GM21528 (cell line): ENCODE data around the gene MEGF6.
"Not testable (repeated sequence)": the region's sequence is repeated elsewhere in the genome, so short reads cannot be mapped to it uniquely, and the experiment has no call there.

Experiments
- ATAC-seq: cut with Tn5 transposase; IDR thresholded peaks from one replicate; pipeline ENCODE4 v1.9.1; 2021; ENCODE audit warnings: mild to moderate bottlenecking, moderate library complexity; ENCODE audit not compliant: unreplicated experiment, low FRiP score

The MEGF6 gene

GRCh38 chr1:3577711-3578432, 33.4 kb downstream of the MEGF6 start:
- ATAC-seq, result no peak

- ATAC-seq, result no peak
Measured at GRCh38 chr1:3577300-3577699, 34.0 kb downstream of the MEGF6 start.

- no peak for ATAC-seq
Measured at GRCh38 chr1:3575993-3576392, 35.3 kb downstream of the MEGF6 start.

GRCh38 chr1:3575515-3575914, 35.8 kb downstream of the MEGF6 start:
- not testable (repeated sequence) for ATAC-seq

GRCh38 chr1:3573500-3573899, 37.8 kb downstream of the MEGF6 start:
- ATAC-seq, result no peak

GRCh38 chr1:3572638-3573037, 38.7 kb downstream of the MEGF6 start:
- not testable (repeated sequence) for ATAC-seq

- no peak for ATAC-seq
Measured at GRCh38 chr1:3571263-3571662, 40.0 kb downstream of the MEGF6 start.

GRCh38 chr1:3570066-3570986, 41.0 kb downstream of the MEGF6 start:
- no peak for ATAC-seq

GRCh38 chr1:3569436-3569835, 41.9 kb downstream of the MEGF6 start:
- no peak for ATAC-seq

- ATAC-seq, result no peak
Measured at GRCh38 chr1:3568815-3569435, 42.4 kb downstream of the MEGF6 start.

GRCh38 chr1:3566951-3567804, 44.1 kb downstream of the MEGF6 start:
- ATAC-seq, result no peak

- no peak for ATAC-seq
Measured at GRCh38 chr1:3566003-3566885, 45.1 kb downstream of the MEGF6 start.

- no peak for ATAC-seq
Measured at GRCh38 chr1:3564921-3565831, 46.1 kb downstream of the MEGF6 start.

- ATAC-seq, result no peak
Measured at GRCh38 chr1:3563610-3564009, 47.7 kb downstream of the MEGF6 start.

- no peak for ATAC-seq
Measured at GRCh38 chr1:3563125-3563524, 48.2 kb downstream of the MEGF6 start.

- ATAC-seq, result no peak
Measured at GRCh38 chr1:3562712-3563111, 48.6 kb downstream of the MEGF6 start.

GRCh38 chr1:3561702-3562101, 49.6 kb downstream of the MEGF6 start:
- ATAC-seq, result no peak

GRCh38 chr1:3560981-3561380, 50.3 kb downstream of the MEGF6 start:
- ATAC-seq, result no peak
